GM13976 (cell line): Measurements from ENCODE around the gene ATP6V1G2.
A peak's percentile ranks its signal among the peaks of the same experiment; 100 is the strongest.

ENCODE experiments used
- DNase-seq: peaks from one replicate; pipeline ENCODE4 v3.0.0; 2012; ENCODE audit warnings: low spot score
- in situ Hi-C: fragments of 300-500 bp; cut with MboI; formaldehyde crosslinking; loops from one replicate; pipeline ENCODE4 v1.12.0; 2022; ENCODE audit warnings: low sequenced_read_pairs, mixed read lengths, inconsistent platforms; ENCODE audit not compliant: unreplicated experiment
- TF ChIP-seq, protein P1 (sequence below): IDR thresholded peaks from 2 replicates; pipeline ENCODE4 v1.5.1; 2012; ENCODE audit warnings: borderline replicate concordance, mild to moderate bottlenecking; ENCODE audit not compliant: insufficient read depth; ENCODE audit errors: extremely low read depth, missing control alignments, control extremely low read depth

The ATP6V1G2 gene

GRCh38 chr6:31547727-31548543 lies 1.5 kb upstream of the ATP6V1G2 start:
- DNase-seq = no peak
- in situ Hi-C loops = loop anchor here (5.0 kb wide), 1 partner anchor 49 kb away; no protein-coding TSS in a partner anchor
- TF ChIP-seq, protein P1, sequence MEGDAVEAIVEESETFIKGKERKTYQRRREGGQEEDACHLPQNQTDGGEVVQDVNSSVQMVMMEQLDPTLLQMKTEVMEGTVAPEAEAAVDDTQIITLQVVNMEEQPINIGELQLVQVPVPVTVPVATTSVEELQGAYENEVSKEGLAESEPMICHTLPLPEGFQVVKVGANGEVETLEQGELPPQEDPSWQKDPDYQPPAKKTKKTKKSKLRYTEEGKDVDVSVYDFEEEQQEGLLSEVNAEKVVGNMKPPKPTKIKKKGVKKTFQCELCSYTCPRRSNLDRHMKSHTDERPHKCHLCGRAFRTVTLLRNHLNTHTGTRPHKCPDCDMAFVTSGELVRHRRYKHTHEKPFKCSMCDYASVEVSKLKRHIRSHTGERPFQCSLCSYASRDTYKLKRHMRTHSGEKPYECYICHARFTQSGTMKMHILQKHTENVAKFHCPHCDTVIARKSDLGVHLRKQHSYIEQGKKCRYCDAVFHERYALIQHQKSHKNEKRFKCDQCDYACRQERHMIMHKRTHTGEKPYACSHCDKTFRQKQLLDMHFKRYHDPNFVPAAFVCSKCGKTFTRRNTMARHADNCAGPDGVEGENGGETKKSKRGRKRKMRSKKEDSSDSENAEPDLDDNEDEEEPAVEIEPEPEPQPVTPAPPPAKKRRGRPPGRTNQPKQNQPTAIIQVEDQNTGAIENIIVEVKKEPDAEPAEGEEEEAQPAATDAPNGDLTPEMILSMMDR = no peak

- TF ChIP-seq, protein P1 = no peak
- in situ Hi-C loops = loop anchor here (5.0 kb wide), 1 partner anchor 50 kb away; no protein-coding TSS in a partner anchor
- peak; percentile 90 for DNase-seq
Observed at GRCh38 chr6:31546958-31547726, 734 bp upstream of the ATP6V1G2 start, which contains the start of gene NFKBIL1. NFKBIL1 (plus strand) TSS chr6:31547608; CDS start chr6:31547695, 87 bp downstream.

DNA sequence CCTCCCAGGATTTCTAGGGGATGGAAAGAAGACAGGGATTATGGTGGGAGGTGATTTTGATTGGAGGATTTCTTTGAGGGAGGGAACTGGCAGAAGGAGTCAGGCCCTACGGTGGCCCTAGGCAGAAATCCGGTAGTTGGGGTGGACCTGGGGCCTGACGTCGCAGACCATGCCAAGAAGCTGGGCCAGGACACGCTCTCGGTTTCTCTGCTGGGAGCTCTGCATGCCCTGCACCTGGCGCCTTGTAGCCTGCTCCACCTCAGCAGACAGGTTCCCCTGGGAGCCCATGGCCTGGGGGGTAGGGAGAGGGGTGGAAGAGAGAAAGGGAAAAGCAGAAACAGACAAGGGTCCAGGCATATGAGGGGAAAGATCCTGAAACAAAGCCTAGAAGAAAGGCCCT lies 1.1 kb downstream of the ATP6V1G2 start:
- in situ Hi-C loops = loop anchor here (5.0 kb wide), 1 partner anchor 52 kb away; no protein-coding TSS in a partner anchor
- TF ChIP-seq, protein P1 = no peak
- DNase-seq = no peak

DNA sequence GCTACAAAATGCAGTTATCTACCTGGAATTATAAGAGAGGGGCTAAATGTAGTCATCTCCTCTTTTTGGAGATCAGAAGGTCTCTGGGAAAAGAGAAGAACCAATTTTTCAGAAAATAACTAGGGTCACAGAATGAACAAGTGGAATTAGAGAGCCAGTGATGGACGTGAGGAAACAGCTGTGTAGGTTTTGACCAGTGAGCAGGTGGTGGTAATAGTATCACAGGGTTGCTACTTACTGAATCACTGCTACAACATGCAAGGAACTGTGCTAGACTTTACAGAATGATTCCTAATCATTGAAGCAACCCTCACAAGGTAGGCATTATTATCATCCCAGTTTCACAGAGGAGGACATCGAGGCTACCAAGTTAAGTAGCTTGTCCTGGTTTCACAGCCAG lies 1.7 kb downstream of the ATP6V1G2 start:
- TF ChIP-seq, protein P1 = no peak
- no peak for DNase-seq
- in situ Hi-C loops = loop anchor here (5.0 kb wide), 1 partner anchor 53 kb away; no protein-coding TSS in a partner anchor

DNA sequence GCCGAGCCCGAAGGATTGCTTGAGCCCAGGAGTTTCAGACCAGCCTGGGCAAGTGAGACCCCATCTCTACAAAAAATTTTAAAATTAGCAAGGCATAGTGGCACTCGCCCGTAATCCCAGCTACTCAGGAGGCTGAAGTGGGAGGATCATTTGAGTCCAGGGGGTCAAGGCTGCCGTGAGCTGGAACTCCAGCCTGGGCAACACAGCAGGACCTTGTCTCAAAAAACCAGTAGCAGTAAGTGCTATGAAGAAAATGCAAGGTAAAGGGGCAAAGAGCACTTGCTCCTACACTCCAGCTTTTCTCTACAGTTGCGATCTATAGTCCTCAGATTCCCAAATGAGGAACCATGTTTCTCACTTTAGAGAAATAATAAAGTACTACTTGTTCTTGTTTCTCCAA lies 2.8 kb downstream of the ATP6V1G2 start:
- TF ChIP-seq, protein P1 = no peak
- in situ Hi-C loops = no loop called here
- no peak for DNase-seq
